GM21825 (cell line): ENCODE data around the gene PCCA.
"Not testable (repeated sequence)": the region's sequence is repeated elsewhere in the genome, so short reads cannot be mapped to it uniquely, and the experiment has no call there.

Source experiments
- ATAC-seq: cut with Tn5 transposase; IDR thresholded peaks from one replicate; pipeline ENCODE4 v1.9.1; 2021; ENCODE audit warnings: mild to moderate bottlenecking, moderate library complexity; ENCODE audit not compliant: unreplicated experiment

PCCA gene

DNA sequence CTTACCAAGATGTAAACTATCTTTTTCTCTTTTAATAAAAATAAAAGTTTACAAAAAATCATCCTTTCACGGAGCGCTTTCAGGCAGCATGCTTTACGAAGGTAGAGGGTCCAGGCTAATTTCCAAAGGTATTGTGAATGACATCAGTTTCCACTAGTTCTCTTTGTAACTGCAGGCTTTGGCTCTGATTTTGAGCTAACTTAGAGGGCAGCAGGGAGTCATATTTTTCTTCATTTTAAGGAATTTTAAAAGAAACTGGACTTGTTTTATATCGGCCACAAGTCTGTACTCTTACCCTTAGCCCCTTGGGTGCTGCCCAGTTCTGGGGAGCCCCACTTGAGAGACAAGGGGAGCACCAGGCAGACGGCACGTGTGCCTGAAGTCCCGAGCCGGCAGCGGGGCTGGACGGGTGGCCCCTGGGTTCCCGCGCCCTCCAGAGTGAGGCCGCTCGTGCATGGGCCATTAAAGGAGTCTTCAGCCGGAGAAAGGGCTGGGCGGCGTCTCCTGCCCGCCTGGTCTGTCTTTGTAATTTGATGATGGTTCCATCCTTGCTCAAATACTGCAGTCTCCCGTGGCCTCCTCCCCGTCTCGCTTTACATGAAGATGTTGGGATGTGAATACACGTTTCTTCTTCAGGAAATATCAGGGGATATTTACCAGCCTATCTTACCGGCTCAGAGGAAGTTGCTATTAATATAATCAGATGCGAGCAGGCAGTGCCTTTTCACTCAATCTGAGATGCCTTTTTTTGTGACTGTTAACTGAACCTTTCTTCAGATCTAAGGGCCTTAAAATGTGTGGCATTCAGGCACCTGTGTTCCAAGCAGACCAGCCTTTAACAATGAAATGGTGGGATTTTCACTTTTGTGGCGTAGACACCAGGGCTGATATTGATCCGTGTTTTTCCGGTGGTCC lies 432.3 kb downstream of the PCCA start:
- ATAC-seq: no peak

DNA sequence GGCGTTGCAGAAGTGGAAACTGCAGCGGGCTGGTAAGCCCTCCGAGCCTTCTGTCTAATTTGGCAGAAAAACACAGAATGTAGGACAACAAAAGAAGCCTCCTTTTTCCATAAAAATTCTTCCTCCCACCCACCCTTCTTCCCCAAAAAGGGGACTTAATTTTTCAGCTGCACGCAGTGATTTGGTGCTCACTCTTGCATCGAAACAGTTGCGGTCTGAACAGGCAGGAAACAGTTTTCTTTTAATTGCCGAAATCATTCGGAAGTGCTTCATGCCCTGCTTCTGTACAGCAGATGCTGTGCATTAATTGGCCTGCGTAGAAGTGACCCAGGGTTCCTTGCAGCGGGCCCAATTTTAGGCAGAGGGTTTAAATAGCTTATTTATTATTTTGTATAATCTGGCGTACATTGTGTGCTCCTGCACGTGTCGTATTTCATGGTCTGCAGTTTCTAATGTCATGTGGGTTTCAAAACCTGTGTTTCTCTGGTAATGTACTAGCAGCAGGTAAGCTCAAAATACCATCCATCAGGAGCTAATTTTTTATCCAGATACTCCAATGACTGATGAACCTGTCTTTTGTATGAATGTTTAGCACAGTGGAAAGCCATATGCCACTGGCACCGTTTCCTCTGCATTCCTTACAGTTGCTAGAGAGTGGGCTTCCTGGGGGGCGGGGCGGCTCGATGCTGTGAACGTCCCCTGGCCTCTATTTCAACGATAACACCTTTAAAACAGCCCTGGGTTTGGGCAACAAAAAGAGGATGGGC lies 433.1 kb downstream of the PCCA start:
- ATAC-seq: no peak

DNA sequence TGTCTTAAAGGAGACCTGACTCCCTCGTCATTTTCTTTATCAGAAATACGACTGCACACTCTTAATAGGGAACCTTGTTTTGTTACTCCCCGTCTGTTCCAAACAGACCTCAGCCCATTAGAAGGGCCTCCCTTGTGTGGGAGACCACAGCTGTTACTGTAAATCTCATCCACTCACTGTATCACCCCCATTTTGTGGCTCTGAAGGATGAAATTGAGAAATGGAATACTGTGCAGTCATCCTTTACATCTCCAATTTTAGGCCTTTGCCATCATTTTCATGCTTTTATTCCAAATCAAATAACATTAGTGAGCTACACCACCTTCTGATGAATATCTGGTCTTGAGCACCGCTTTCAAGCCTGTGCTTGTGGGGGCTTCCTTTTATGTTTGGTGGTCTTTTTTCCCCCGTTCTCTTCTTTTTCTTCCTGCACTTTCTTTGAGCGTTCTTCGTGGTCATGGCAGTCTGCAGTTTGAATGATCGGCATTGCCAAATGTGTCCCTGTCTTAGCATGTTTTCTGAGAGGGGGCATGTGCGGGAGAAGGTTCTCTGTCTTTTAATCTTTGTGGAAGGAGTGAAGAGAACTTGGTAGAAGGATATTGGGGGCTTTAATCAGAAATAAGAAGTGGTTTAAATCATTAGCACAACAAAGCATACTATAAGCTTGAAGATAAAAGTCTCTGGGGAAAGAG lies 433.9 kb downstream of the PCCA start:
- no peak for ATAC-seq

DNA sequence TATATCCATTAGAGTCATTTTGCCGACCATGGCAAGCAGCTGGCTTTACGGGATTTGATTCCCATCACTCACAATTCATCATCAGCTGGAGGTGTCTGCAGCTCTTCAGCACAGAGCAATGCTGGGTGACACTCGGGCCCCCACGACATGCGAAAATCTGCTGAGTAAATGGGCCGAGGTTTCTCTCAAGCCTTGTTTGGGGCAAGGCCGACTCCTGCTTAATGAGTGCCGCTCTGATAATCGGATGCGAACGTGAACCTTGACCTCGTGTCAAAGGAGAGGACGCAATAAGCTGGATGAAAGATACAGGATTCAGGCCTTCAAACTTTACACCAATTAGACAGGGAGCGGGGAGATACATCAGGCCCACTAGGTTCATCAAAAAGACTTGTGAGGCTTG lies 434.5 kb downstream of the PCCA start:
- no peak for ATAC-seq

DNA sequence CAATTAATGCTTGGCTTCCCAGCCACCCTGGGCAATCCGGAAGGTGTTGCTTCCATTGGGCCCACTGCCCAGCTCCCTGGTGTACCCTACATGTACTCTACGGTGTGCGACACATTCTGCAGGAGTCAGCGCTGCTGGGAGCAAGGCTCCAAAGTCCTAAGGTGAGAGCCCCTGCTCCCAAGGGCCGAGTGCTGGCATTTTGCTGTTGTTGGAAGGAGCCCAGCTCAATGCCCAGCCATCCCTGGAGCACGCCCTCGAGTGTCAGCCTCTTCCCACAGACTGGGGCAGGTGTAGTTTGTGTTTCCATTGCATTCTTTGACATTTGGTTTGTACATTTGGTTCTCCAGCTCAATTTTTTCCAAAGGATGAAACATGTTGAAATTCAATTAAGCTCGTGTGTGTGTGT lies 435.1 kb downstream of the PCCA start:
- no peak for ATAC-seq

DNA sequence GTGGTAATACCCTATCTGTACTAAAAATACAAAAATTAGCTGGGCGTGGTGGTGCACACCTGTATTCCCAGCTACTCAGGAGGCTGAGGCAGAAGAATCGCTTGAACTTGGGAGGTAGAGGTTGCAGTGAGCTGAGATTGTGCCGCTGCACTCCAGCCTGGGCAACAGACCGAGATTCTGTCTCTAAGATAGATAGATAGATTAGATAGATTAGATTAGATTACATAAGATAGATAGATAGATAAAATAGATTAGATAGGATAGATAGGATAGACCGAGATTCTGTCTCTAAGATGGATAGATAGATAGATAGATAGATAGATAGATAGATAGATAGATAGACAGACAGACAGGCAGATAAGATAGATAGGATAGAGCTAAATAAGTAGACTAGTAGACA lies 435.8 kb downstream of the PCCA start:
- not testable (repeated sequence) for ATAC-seq

DNA sequence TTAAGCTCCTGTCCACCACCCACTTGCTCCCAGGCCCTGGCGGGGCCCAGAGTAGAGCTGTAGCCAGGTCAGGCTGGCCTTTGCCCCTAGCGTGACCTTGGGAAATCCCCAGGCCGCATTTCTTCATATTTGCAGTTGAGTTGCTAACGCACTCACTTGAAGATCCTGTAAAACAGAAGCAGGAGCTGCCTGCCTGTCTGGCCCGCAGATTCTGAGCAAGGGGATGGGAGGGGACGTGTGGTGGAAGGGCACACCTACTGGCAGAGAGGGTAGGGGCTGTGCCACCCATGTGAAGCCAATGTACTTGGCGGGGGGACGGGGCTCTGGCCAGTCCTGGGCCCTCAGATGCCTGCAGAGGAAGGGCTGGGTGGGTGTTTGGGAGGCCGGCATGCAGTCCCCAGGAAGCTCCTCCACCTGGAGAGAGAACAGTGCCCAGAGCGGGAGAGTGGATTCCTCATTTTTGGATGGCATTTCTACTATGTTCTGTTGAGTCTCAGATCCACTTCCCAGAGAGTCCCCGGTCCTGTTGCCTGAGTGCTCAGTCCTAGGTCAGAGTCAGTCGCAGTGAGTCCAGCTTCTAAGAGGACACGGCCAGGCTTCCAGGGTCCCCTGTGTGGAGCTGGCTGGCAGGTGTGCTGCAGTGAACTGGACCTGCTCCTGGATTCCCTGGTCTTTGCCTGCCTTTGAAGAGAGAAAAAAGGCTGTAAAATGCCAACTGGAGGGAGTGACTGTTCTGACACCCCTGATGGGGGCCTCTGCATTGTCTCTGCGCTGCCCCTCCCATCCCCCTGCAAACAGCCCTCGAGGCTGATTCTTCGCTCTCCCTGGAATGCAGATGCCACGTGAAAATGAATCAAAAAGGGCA lies 436.8 kb downstream of the PCCA start:
- no peak for ATAC-seq

DNA sequence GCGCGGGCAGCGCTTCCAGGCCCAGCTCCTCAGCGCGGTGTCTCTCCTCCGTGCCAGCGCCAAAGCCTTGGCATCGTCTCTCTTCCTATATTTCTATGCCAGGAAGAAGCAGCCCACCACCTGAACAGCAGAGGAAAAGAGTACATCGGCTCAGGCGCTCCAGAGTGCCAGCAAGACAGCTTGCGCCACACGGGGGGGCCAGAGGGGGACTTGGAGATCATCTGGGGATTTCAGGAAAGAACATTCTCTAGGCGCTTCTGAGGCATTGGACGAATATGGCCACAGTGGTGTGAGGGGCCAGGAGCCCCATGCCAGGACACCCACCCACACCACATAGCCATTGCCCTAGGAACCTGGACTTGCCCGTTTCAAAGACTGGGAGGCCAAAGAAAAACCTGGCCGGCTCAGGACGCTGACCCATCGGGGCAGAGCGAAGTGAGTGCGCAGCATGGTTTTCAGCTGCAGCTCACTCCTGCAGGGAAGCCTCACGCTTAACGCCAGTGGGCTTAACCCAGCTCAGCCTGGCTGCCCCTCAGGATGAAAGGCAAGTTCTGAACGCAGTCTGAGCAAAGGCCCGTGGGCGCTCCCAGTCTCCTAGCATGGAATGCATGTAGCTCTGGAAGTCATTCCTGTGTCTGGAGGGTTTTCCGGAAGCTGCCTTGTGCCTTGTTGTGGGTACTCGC lies 437.6 kb downstream of the PCCA start:
- no peak for ATAC-seq

DNA sequence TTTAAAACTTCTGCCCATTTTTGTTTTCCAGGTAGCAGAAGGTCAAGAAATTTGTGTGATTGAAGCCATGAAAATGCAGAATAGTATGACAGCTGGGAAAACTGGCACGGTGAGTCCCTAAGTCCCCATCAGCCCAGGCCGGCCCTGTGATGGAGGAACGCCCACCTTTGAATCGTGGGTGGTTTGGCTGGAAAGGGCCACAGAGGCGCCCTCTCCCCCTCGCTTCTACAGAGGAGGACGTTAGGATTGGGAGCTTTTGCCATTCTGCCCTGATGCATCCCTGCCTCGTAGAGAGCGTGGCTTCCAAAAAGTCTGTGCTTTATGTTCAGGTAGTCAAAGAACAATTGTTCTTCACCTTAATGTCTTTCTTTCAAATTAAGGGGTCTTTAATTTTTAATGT lies 438.8 kb downstream of the PCCA start:
- ATAC-seq: no peak

DNA sequence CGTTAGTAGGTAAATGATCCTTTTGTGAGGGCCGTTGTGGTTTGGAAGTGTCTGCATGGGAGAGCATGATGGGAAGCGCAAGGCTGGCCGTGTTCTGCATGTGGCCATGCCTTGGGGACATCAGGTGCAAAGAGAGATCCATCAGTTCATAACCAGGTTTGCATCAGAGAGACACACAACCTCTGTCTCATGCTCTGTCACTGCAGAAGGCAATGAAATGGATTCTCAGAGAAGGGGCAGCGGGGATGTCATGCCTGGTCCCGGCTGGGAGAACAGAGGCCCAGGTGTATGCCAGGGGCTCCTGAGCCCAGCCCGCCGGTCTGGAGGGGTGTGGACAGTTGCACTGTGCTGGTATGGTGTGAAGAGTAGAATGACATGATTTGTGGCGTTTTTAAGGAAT lies 439.5 kb downstream of the PCCA start:
- no peak for ATAC-seq

DNA sequence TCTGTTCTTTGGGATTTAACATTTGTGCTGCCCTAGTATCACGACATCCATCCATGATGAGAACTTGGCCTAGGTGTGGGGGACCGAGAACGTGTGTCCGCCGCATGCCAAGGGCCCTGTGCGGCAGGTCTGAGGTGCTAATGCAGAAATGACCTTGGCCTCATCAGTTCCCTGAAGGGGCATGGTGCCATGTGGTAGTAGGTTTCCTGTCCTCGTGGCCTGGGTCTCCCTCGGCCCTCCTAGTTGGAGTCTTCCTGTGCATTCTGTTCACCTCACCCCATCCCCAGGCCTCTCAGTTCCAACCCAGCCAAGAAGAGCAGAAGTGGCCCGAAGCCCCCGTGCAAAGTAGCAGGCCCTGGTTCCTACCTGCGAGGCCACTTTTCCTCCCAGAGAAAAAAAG lies 439.9 kb downstream of the PCCA start:
- no peak for ATAC-seq

DNA sequence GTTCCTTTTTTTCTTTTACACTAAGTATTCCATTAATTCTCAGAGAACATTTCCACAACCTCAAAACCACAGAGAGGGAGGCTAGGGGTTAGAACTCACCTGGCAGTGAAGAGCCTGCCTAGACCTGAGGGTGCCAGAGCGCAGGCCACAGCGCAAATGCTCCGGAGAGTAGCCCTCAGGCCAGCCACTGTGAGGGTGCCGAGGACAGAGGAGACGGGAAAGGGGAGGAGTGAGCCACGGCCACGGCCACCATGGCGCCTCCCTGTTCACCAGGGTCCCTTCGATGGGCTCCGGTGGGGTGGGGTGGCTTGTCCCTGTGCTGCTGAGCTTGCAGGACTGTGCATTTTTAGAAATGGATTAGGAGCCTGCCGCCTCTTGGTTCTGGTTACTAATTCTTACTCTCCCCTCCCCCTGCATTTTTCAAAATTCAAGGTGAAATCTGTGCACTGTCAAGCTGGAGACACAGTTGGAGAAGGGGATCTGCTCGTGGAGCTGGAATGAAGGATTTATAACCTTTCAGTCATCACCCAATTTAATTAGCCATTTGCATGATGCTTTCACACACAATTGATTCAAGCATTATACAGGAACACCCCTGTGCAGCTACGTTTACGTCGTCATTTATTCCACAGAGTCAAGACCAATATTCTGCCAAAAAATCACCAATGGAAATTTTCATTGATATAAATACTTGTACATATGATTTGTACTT lies 440.9 kb downstream of the PCCA start:
- ATAC-seq: no peak

DNA sequence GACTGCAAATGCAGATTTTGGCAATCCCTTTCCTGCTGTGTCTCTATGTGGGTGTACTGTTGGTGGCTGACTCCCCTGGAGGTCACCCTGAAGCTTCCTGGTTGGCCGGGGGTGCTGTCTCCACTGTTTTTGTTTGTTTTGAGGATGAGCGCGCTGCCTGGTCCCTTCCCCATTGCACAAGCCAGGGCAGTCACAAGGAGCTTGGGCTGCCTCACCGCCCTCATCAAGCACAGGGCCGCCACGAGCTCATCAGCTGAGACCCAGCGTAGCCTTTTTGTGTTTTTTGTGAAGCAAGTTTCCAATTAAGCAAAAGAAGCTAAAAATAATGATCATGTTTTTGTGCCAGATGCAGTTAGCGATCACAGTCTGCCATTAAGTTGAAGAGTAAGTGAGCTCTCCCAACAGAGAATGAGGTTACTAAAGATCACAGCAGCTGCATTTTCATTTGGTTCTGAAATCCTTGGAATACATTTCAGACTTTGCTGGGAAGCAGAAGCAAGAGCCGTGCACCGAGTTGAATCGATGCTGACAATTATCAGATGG lies 441.8 kb downstream of the PCCA start:
- no peak for ATAC-seq

DNA sequence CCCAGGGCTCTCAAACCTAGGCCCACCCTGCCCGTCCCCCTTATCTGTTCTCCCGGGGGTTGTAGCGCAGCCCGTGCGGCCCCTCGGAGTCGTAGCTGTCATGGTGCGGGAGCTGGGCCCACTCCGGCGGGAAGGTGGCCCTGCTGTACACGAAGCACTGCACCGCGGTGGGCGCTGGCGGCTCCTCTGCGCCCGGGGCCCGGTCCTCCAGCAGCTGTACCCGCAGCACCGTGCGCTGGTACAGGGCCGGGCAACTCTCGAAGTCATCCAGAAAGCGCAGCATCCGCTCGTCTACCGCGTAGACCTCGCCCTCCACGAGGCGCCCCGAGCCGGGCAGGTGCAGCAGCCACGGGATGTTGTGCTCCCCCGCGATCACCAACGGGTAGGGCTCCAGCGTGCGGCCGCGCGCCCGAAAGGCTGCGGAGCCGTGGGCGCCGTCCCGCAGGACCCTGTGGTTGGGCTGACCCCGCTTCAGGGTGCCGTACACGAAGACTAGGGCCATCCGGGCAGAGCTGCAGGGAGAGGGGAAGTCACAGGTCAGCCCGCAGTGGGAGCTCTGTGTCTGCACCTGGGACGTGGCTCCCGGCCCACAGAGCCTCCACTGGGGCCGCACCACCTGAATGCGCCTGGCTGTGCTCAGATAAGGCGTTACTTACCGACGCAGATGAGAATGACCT lies 443.3 kb downstream of the PCCA start:
- no peak for ATAC-seq

DNA sequence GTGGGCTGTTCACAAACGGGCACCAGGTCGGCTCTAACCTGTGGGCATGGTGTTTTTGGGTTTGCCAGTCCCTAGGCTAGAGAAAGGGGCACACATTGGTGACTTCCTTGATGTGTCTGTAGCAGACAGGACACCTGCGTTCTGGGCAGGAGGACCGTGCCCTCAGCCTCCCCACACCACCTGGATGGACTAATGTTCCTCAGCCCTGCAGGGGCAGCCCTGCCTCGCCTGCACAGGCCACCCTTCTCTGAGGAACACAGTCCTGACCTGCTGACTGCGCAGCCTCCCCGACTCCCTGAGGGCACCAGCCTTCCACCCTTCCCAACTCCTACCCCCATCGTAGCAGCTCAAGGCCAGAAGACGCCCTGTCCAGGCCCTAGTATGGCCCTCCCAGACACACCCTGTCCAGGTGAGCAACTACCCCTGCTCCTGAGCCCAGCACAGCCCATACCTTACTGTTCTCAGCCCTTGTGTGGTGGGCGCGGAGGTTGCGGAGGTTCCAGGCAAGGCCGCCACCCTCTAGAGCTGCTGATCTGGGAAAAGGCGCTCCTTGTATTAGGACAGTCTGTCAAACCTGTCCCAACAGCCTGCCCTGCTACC lies 444.0 kb downstream of the PCCA start:
- ATAC-seq: no peak

DNA sequence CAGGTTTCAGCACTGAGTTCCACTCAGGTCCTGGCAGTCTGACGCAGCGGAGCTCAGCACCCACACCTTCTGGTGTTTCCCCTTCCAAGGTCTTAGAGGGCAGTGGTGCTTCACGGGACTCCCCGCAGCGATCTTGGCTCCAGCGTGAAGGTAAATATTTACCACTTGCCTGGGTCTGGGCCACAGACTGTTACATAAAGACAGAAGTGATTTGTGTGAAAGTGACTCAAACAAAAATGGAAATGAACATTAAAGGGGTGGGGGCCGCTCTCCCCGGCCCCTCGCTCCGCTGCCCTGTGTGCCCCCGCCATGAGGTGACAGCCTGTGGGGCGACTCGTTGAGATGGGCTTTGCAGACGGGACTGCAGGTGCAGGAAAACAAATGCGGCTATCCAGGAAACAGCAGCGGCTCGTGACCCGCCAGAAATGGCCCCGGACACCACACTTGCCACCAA lies 444.7 kb downstream of the PCCA start:
- no peak for ATAC-seq

DNA sequence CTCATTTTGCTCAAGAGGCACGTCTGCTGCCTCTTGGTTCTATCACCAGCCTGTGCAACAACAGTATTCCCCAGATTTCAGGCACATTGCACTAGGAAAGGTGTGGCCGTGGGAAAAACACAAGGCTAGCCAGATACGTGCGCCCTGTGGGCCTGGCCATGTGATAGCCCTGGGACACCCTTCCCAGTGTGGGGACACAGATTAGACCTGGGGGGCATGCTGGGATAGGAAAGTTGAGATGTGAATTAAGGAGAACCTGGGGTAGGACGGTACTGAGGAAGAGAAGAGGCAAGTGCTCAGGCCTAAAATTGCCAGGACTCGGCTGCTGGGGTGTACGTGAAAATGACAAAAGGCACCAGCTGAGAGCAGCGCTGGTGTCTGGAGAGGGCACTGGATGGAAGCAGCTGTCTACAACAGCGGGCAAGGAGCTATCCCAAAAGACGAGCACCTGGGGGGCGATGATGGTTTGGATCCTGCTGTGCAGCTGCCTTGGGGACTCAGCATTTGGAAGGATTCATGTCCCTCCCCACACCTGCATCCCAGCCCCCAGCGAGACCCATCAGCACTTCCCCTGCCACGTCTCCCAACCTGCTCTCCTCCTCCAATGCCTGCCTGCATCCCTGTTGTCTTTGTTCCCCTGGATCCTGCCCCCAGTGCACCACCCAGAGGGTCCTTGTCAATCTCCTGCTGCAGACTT lies 445.4 kb downstream of the PCCA start:
- ATAC-seq: no peak

DNA sequence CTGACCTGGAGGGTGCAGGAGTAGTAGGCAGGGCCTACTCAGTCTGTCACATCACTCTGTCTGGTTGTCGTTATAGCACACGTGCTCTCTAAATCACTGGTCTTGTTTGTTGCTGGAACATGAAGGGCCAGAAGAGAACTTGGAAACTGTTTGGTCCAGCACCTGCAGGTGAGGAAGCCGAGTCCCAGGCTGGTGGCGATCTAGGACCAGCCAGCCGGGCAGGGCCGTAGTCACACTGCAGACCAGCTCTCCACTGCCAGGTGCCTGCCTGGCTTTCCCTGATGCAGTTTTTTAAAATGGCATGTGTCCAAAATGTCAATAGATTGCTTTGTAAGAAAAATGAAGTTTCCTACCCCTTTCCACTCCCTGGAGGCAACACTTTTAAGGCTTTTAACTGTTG lies 446.0 kb downstream of the PCCA start:
- ATAC-seq: no peak
